HepG2 (cell line): ENCODE measurements around the gene HSP90AB1. TPM values are rescaled to one million over a fixed set of nuclear protein-coding genes. Genes with fewer than 3 reads are reported as not detected.

ENCODE experiments used
- ARHGAP35 ChIP-seq: sonication (generic); formaldehyde crosslinking; IDR thresholded peaks from 2 replicates; pipeline ENCODE4 v1.9.0; 2022; ENCODE audit warnings: mild to moderate bottlenecking, inconsistent platforms, moderate library complexity, missing genetic modification reagents, borderline replicate concordance
- ARID4A ChIP-seq: sonication (generic); formaldehyde crosslinking; IDR thresholded peaks from 2 replicates; pipeline ENCODE4 v1.5.0; 2020; ENCODE audit warnings: mild to moderate bottlenecking, missing genetic modification reagents, borderline replicate concordance
- HMGXB4 ChIP-seq, 2 experiments: sonication (generic) in 1 of 2; formaldehyde crosslinking in 1 of 2; IDR thresholded peaks; 2 replicates each; pipeline versions ENCODE4 v1.4.0 to v1.6.1; 2018 to 2020; ENCODE audit warnings: missing genetic modification reagents in 2 of 2, borderline replicate concordance in 1 of 2, low read depth in 1 of 2, mild to moderate bottlenecking in 1 of 2, missing biosample characterization in 1 of 2
- HNRNPL ChIP-seq: fragments of 200-400 bp; formaldehyde crosslinking; IDR thresholded peaks from 2 replicates; pipeline ENCODE4 v1.6.1; 2017; ENCODE audit warnings: mild to moderate bottlenecking, low read depth, low read length
- SOX6 ChIP-seq, 2 experiments: fragments of 450-650 bp in 1 of 2; sonication (generic) in 1 of 2; formaldehyde crosslinking in 1 of 2; IDR thresholded peaks; 2 replicates each; pipeline versions ENCODE4 v1.4.0 to v1.6.1; 2017 to 2020; ENCODE audit warnings: antibody characterized with exemption in 1 of 2, mild to moderate bottlenecking in 1 of 2, missing genetic modification reagents in 1 of 2
- polyA plus RNA-seq, 8 experiments: library from polyadenylated mRNA; depleted of rRNA in 3 of 8; stranded (reverse) in 7 of 8; unstranded in 1 of 8; fragments of >200 nt; fragmentation: Illumina TruSeq in 4 of 8; extraction: Trizol in 4 of 8; gene quantifications; 2 replicates each; pipeline versions ENCODE4 v1.2.1 to v1.2.3, GENCODE V29; 2011 to 2016; ENCODE audit warnings: low read depth in 4 of 8, missing spikeins in 1 of 8, mixed read lengths in 1 of 8; ENCODE audit not compliant: insufficient read depth in 1 of 8
- total RNA-seq, 5 experiments: library from RNA; depleted of rRNA; stranded (reverse); fragments of >200 nt; fragmentation: Illumina TruSeq; extraction: Trizol; gene quantifications; 2 replicates each; pipeline ENCODE4 v1.2.3, GENCODE V29; 2016; ENCODE audit warnings: low read depth in 1 of 5
- TF ChIP-seq, protein P1 (sequence below): sonication (generic); formaldehyde crosslinking; IDR thresholded peaks from 2 replicates; pipeline ENCODE4 v1.4.0; 2020; ENCODE audit warnings: missing genetic modification reagents
- TF ChIP-seq, protein P2 (sequence below): sonication (generic); formaldehyde crosslinking; IDR thresholded peaks from 2 replicates; pipeline ENCODE4 v1.8.0; 2023; ENCODE audit warnings: mild to moderate bottlenecking, missing genetic modification reagents
- TF ChIP-seq, protein P3 (sequence below): sonication (generic); formaldehyde crosslinking; IDR thresholded peaks from 2 replicates; pipeline ENCODE4 v1.5.1; 2020; ENCODE audit warnings: mild to moderate bottlenecking, missing genetic modification reagents, moderate library complexity

The HSP90AB1 gene
- total and polyA plus RNA-seq, 2 of the 13 experiments (the other 11 are each of a cell fraction or from before 2014, with no cell fraction given) = 1,325 to 1,472 TPM

DNA sequence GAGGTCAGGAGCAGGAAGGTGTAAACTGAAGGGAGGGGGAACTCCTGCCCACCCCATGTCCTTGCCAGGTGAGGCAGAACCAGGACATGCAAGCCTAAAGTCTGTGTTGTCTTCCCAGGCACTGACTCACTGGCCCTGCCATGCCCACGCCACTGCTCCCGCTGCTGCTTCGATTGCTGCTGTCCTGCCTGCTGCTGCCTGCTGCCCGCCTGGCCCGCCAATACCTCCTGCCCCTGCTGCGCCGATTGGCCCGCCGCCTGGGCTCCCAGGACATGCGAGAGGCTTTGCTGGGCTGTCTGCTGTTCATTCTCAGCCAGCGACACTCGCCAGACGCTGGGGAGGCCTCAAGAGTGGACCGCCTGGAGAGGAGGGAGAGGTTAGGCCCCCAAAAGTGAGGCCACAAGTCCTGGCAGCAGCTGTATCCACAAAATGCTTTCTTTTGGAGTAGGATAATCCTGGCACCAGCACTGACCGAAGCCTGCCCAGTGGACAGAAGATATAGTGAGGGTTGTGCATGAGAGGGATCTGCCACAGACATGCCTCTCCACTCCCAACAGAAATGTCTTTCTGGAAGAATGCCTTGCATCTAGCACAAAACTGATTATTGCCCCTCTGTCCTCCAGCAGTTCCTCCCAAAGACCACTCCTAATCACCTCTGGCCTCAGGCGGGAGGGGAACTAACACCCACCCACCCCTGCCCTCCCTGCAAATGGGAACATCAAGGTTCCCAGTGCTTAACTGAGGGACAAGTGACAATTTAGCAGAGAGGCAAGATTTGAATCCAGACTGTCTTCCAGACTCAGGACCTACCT, 29.4 kb upstream of the HSP90AB1 start (continued):
- TF ChIP-seq, protein P1, sequence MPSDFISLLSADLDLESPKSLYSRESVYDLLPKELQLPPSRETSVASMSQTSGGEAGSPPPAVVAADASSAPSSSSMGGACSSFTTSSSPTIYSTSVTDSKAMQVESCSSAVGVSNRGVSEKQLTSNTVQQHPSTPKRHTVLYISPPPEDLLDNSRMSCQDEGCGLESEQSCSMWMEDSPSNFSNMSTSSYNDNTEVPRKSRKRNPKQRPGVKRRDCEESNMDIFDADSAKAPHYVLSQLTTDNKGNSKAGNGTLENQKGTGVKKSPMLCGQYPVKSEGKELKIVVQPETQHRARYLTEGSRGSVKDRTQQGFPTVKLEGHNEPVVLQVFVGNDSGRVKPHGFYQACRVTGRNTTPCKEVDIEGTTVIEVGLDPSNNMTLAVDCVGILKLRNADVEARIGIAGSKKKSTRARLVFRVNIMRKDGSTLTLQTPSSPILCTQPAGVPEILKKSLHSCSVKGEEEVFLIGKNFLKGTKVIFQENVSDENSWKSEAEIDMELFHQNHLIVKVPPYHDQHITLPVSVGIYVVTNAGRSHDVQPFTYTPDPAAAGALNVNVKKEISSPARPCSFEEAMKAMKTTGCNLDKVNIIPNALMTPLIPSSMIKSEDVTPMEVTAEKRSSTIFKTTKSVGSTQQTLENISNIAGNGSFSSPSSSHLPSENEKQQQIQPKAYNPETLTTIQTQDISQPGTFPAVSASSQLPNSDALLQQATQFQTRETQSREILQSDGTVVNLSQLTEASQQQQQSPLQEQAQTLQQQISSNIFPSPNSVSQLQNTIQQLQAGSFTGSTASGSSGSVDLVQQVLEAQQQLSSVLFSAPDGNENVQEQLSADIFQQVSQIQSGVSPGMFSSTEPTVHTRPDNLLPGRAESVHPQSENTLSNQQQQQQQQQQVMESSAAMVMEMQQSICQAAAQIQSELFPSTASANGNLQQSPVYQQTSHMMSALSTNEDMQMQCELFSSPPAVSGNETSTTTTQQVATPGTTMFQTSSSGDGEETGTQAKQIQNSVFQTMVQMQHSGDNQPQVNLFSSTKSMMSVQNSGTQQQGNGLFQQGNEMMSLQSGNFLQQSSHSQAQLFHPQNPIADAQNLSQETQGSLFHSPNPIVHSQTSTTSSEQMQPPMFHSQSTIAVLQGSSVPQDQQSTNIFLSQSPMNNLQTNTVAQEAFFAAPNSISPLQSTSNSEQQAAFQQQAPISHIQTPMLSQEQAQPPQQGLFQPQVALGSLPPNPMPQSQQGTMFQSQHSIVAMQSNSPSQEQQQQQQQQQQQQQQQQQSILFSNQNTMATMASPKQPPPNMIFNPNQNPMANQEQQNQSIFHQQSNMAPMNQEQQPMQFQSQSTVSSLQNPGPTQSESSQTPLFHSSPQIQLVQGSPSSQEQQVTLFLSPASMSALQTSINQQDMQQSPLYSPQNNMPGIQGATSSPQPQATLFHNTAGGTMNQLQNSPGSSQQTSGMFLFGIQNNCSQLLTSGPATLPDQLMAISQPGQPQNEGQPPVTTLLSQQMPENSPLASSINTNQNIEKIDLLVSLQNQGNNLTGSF (CRISPR knock-in tag) = 0 out of 2 replicates have a peak, but pooled peaks have one; percentile 39
- TF ChIP-seq, protein P2, sequence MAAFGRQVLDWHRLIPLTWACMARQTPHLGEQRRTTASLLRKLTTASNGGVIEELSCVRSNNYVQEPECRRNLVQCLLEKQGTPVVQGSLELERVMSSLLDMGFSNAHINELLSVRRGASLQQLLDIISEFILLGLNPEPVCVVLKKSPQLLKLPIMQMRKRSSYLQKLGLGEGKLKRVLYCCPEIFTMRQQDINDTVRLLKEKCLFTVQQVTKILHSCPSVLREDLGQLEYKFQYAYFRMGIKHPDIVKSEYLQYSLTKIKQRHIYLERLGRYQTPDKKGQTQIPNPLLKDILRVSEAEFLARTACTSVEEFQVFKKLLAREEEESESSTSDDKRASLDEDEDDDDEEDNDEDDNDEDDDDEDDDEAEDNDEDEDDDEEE (CRISPR knock-in tag) = peak; percentile 79; the same call in 1 of the 2 replicates
- TF ChIP-seq SOX6 (IDR thresholded peaks at IDR 0.05) (no peak), SOX6 (CRISPR knock-in tag; IDR thresholded peaks at IDR 0.05) (0 out of 2 replicates have a peak, but pooled peaks have one; percentile 34), HMGXB4 (CRISPR knock-in tag; IDR thresholded peaks at IDR 0.05; ENCODE audit: borderline replicate concordance in 1 of 2, low read depth in 1 of 2) (peak in 1 of 2 experiments; percentile 51; a peak in 1 of 4 replicates), HNRNPL (peak; percentile 84; the same call in 1 of the 2 replicates), ARID4A (CRISPR knock-in tag) (peak; percentile 40; the same call in 1 of the 2 replicates), ARHGAP35 (CRISPR knock-in tag) (peak; percentile 51; the same call in 1 of the 2 replicates)
- TF ChIP-seq, protein P3, sequence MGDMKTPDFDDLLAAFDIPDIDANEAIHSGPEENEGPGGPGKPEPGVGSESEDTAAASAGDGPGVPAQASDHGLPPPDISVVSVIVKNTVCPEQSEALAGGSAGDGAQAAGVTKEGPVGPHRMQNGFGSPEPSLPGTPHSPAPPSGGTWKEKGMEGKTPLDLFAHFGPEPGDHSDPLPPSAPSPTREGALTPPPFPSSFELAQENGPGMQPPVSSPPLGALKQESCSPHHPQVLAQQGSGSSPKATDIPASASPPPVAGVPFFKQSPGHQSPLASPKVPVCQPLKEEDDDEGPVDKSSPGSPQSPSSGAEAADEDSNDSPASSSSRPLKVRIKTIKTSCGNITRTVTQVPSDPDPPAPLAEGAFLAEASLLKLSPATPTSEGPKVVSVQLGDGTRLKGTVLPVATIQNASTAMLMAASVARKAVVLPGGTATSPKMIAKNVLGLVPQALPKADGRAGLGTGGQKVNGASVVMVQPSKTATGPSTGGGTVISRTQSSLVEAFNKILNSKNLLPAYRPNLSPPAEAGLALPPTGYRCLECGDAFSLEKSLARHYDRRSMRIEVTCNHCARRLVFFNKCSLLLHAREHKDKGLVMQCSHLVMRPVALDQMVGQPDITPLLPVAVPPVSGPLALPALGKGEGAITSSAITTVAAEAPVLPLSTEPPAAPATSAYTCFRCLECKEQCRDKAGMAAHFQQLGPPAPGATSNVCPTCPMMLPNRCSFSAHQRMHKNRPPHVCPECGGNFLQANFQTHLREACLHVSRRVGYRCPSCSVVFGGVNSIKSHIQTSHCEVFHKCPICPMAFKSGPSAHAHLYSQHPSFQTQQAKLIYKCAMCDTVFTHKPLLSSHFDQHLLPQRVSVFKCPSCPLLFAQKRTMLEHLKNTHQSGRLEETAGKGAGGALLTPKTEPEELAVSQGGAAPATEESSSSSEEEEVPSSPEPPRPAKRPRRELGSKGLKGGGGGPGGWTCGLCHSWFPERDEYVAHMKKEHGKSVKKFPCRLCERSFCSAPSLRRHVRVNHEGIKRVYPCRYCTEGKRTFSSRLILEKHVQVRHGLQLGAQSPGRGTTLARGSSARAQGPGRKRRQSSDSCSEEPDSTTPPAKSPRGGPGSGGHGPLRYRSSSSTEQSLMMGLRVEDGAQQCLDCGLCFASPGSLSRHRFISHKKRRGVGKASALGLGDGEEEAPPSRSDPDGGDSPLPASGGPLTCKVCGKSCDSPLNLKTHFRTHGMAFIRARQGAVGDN (CRISPR knock-in tag) = peak; percentile 97
